Measurements from ENCODE around the gene MCHR1.

- TF ChIP-seq CTCF (IDR thresholded peaks at IDR 0.05; ENCODE audit: low read depth, low read length, poor library complexity, severe bottlenecking) (no peak), EZH2phosphoT487 (IDR thresholded peaks at IDR 0.05; ENCODE audit: borderline replicate concordance, low read length) (no peak)
These were observed 42.0 kb downstream of the MCHR1 start for GRCh38 chr22:40721266-40721665.

All from DOHH2 (cell line).